Measurements from ENCODE around the gene RUNX2.
"Not testable (repeated sequence)": the region's sequence is repeated elsewhere in the genome, so short reads cannot be mapped to it uniquely, and the experiment has no call there.

Gene RUNX2

GRCh38 chr6:45462190-45463134 is 134.3 kb downstream of the RUNX2 start:
- DNase-seq = no peak

- DNase-seq = no peak
Measured at GRCh38 chr6:45464685-45465084, 136.6 kb downstream of the RUNX2 start.

GRCh38 chr6:45466686-45467085 is 138.6 kb downstream of the RUNX2 start:
- no peak for DNase-seq

- DNase-seq = not testable (repeated sequence)
Measured at GRCh38 chr6:45467417-45467816, 139.3 kb downstream of the RUNX2 start.

GRCh38 chr6:45467853-45468252 is 139.7 kb downstream of the RUNX2 start:
- no peak for DNase-seq

- no peak for DNase-seq
Measured at GRCh38 chr6:45469663-45470062, 141.5 kb downstream of the RUNX2 start.

- DNase-seq = no peak
Measured at GRCh38 chr6:45470131-45470738, 142.1 kb downstream of the RUNX2 start.

GRCh38 chr6:45472382-45472781 is 144.3 kb downstream of the RUNX2 start:
- DNase-seq = no peak

- DNase-seq = no peak
Measured at GRCh38 chr6:45473121-45473993, 145.2 kb downstream of the RUNX2 start.

GRCh38 chr6:45474376-45474775 is 146.2 kb downstream of the RUNX2 start:
- no peak for DNase-seq

- no peak for DNase-seq
Measured at GRCh38 chr6:45476341-45476740, 148.2 kb downstream of the RUNX2 start.

- no peak for DNase-seq
Measured at GRCh38 chr6:45477278-45477677, 149.1 kb downstream of the RUNX2 start.

GRCh38 chr6:45477790-45478189 is 149.7 kb downstream of the RUNX2 start:
- no peak for DNase-seq

- no peak for DNase-seq
Measured at GRCh38 chr6:45478240-45478639, 150.1 kb downstream of the RUNX2 start.

GRCh38 chr6:45479834-45480751 is 152.0 kb downstream of the RUNX2 start:
- DNase-seq = no peak

- no peak for DNase-seq
Measured at GRCh38 chr6:45480752-45481415, 152.8 kb downstream of the RUNX2 start.

- no peak for DNase-seq
Measured at GRCh38 chr6:45483021-45483420, 154.9 kb downstream of the RUNX2 start.

- no peak for DNase-seq
Measured at GRCh38 chr6:45483501-45483900, 155.4 kb downstream of the RUNX2 start.

GRCh38 chr6:45486736-45487135 is 158.6 kb downstream of the RUNX2 start:
- no peak for DNase-seq

- no peak for DNase-seq
Measured at GRCh38 chr6:45487645-45488044, 159.5 kb downstream of the RUNX2 start.

GRCh38 chr6:45488269-45488668 is 160.1 kb downstream of the RUNX2 start:
- DNase-seq = no peak

- no peak for DNase-seq
Measured at GRCh38 chr6:45488889-45489288, 160.8 kb downstream of the RUNX2 start.

All from NCI-H1105 (cell line).